ENCODE data around the gene VSIR.

VSIR gene

DNA sequence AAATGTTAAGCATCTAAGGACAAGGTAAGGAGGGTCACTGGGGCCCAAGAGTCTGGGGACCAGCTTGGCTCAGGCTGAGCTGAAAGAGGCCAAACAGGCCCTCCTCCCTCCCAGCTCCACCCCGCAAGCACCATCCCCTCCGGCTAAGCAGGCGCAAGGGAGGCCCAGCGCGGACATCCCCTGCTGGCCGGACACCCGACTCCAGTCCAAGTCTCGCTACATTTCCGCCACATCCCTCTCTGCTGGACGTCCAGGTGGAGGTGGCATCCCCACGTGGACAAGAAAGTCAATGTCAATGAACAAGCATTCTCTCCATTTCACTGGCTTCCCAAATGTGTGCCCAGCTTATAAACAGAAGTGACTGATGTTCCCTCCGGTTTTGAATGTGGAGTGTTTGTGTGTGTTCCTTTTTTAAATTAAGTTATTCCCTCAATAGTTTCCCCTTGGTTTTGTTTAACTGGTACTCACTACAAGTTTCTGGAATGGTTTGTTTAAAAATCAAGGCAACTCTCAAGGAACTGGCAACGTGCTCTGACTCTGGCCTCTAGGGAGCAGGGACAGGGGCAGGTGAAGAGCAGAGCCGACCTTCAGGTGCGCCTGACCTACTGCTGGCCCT lies 42.3 kb upstream of the VSIR start:
- no peaks in the 10 kb centered on the region for H3K79me2 ChIP-seq (ENCODE audit: insufficient read depth, low read length)
- H3K4me2 ChIP-seq (ENCODE audit: insufficient read depth, low read length), result no peak overlapping the region
- H3K27me3 ChIP-seq (ENCODE audit: insufficient read depth, low read length, poor library complexity), result no peaks in the 10 kb centered on the region
- no peak overlapping the region for H3K9ac ChIP-seq (ENCODE audit: low read depth, low read length)
- peaks cover 20% of the 10 kb centered on the region for H4K20me1 ChIP-seq (ENCODE audit: insufficient read depth, low read length)
- H2AFZ ChIP-seq (ENCODE audit: low read depth, low read length), result no peak overlapping the region
- H3K27ac ChIP-seq (ENCODE audit: low read length), result no peak overlapping the region
- TF ChIP-seq, protein P1, sequence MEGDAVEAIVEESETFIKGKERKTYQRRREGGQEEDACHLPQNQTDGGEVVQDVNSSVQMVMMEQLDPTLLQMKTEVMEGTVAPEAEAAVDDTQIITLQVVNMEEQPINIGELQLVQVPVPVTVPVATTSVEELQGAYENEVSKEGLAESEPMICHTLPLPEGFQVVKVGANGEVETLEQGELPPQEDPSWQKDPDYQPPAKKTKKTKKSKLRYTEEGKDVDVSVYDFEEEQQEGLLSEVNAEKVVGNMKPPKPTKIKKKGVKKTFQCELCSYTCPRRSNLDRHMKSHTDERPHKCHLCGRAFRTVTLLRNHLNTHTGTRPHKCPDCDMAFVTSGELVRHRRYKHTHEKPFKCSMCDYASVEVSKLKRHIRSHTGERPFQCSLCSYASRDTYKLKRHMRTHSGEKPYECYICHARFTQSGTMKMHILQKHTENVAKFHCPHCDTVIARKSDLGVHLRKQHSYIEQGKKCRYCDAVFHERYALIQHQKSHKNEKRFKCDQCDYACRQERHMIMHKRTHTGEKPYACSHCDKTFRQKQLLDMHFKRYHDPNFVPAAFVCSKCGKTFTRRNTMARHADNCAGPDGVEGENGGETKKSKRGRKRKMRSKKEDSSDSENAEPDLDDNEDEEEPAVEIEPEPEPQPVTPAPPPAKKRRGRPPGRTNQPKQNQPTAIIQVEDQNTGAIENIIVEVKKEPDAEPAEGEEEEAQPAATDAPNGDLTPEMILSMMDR (IDR thresholded peaks at IDR 0.05; ENCODE audit: borderline replicate concordance, extremely low read depth, low read length, poor library complexity, severe bottlenecking), result no peak
- TF ChIP-seq EZH2 (IDR thresholded peaks at IDR 0.05; ENCODE audit: borderline replicate concordance, low read depth, low read length, severe bottlenecking), result no peak
- ATAC-seq (ENCODE audit: insufficient read depth, low read depth), result no peak
- DNase-seq, result no peak
- H3K4me1 ChIP-seq (ENCODE audit: insufficient read depth, low read length), result no peaks in the 10 kb centered on the region
- H3K4me3 ChIP-seq (ENCODE audit: low read depth in 1 of 2, low read length in 2 of 2), result no peak overlapping the region
- H3K9me3 ChIP-seq (ENCODE audit: insufficient read depth, low read length, severe bottlenecking), result no peaks in the 10 kb centered on the region
- H3K36me3 ChIP-seq (ENCODE audit: insufficient read depth, low read length), result peaks cover 66% of the 10 kb centered on the region

GRCh38 chr10:71814922-71815411 lies 41.6 kb upstream of the VSIR start:
- Histone ChIP-seq H3K27ac (ENCODE audit: low read length) (peak overlapping the region; percentile 46), H3K27me3 (ENCODE audit: insufficient read depth, low read length, poor library complexity) (no peaks in the 10 kb centered on the region), H3K79me2 (ENCODE audit: insufficient read depth, low read length) (no peaks in the 10 kb centered on the region), H2AFZ (ENCODE audit: low read depth, low read length) (no peak overlapping the region), H3K4me1 (ENCODE audit: insufficient read depth, low read length) (no peaks in the 10 kb centered on the region), H3K36me3 (ENCODE audit: insufficient read depth, low read length) (peaks cover 59% of the 10 kb centered on the region), H3K4me2 (ENCODE audit: insufficient read depth, low read length) (no peak overlapping the region), H3K9ac (ENCODE audit: low read depth, low read length) (no peak overlapping the region), H4K20me1 (ENCODE audit: insufficient read depth, low read length) (peaks cover 17% of the 10 kb centered on the region), H3K9me3 (ENCODE audit: insufficient read depth, low read length, severe bottlenecking) (no peaks in the 10 kb centered on the region), H3K4me3 (ENCODE audit: low read depth in 1 of 2, low read length in 2 of 2) (no peak overlapping the region)
- ATAC-seq (ENCODE audit: insufficient read depth, low read depth) (0 out of 3 replicates have a peak, but pooled peaks have one; percentile 8), DNase-seq (no peak)
- TF ChIP-seq, protein P1 (IDR thresholded peaks at IDR 0.05; ENCODE audit: borderline replicate concordance, extremely low read depth, low read length, poor library complexity, severe bottlenecking), result peak; percentile 44
- no peak for TF ChIP-seq EZH2 (IDR thresholded peaks at IDR 0.05; ENCODE audit: borderline replicate concordance, low read depth, low read length, severe bottlenecking)

- Histone ChIP-seq H3K79me2 (ENCODE audit: insufficient read depth, low read length) (no peaks in the 10 kb centered on the region), H3K27ac (ENCODE audit: low read length) (no peak overlapping the region), H3K9me3 (ENCODE audit: insufficient read depth, low read length, severe bottlenecking) (no peaks in the 10 kb centered on the region), H3K4me1 (ENCODE audit: insufficient read depth, low read length) (no peaks in the 10 kb centered on the region), H3K27me3 (ENCODE audit: insufficient read depth, low read length, poor library complexity) (no peaks in the 10 kb centered on the region), H3K36me3 (ENCODE audit: insufficient read depth, low read length) (peaks cover 40% of the 10 kb centered on the region), H3K4me3 (ENCODE audit: low read depth in 1 of 2, low read length in 2 of 2) (no peak overlapping the region), H2AFZ (ENCODE audit: low read depth, low read length) (no peak overlapping the region), H3K9ac (ENCODE audit: low read depth, low read length) (no peak overlapping the region), H4K20me1 (ENCODE audit: insufficient read depth, low read length) (peaks cover 8% of the 10 kb centered on the region), H3K4me2 (ENCODE audit: insufficient read depth, low read length) (no peak overlapping the region)
- DNase-seq (no peak), ATAC-seq (ENCODE audit: insufficient read depth, low read depth) (no peak)
- TF ChIP-seq EZH2 (IDR thresholded peaks at IDR 0.05; ENCODE audit: borderline replicate concordance, low read depth, low read length, severe bottlenecking), result no peak
- TF ChIP-seq, protein P1 (IDR thresholded peaks at IDR 0.05; ENCODE audit: borderline replicate concordance, extremely low read depth, low read length, poor library complexity, severe bottlenecking), result no peak
Measured at GRCh38 chr10:71812913-71813590, 39.7 kb upstream of the VSIR start.

Data from DND-41 (cell line).